Stimulated activated CD4-positive, alpha-beta T cell treated with anti-CD3 and anti-CD28 coated beads, Interleukin-15, amount 100 ng/mL, for 24 hours (primary cell): ENCODE data around the gene LAG3.

ENCODE experiments used
- DNase-seq: peaks from one replicate; pipeline ENCODE4 v3.0.0-alpha.2; 2020

Gene LAG3

GRCh38 chr12:6753772-6754356 is 18.5 kb upstream of the LAG3 start:
- DNase-seq, result no peak

GRCh38 chr12:6754411-6754810 is 17.9 kb upstream of the LAG3 start:
- no peak for DNase-seq

- DNase-seq, result no peak
Measured at GRCh38 chr12:6757028-6757690, 15.2 kb upstream of the LAG3 start.

- no peak for DNase-seq
Measured at GRCh38 chr12:6758506-6759095, 13.7 kb upstream of the LAG3 start.

- no peak for DNase-seq
Measured at GRCh38 chr12:6759741-6760140, 12.6 kb upstream of the LAG3 start.

GRCh38 chr12:6763380-6763779 is 8.9 kb upstream of the LAG3 start:
- DNase-seq, result no peak

- peak; percentile 59 for DNase-seq
Measured at GRCh38 chr12:6764011-6764828, 8.1 kb upstream of the LAG3 start.

GRCh38 chr12:6765048-6765633 is 7.2 kb upstream of the LAG3 start:
- no peak for DNase-seq

GRCh38 chr12:6765634-6766581 is 6.4 kb upstream of the LAG3 start, which contains the start of gene PTMS:
TSS of gene PTMS (plus strand) at chr12:6766363. CDS start at chr12:6766706, 343 bp downstream.
- peak; percentile 67 for DNase-seq

- DNase-seq, result peak; percentile 66
Measured at GRCh38 chr12:6766651-6767349, 5.5 kb upstream of the LAG3 start.

- DNase-seq, result no peak
Measured at GRCh38 chr12:6767353-6768319, 4.7 kb upstream of the LAG3 start.

GRCh38 chr12:6768437-6768914 is 3.8 kb upstream of the LAG3 start:
- DNase-seq, result no peak

GRCh38 chr12:6768990-6769389 is 3.3 kb upstream of the LAG3 start:
- DNase-seq, result peak; percentile 38

- DNase-seq, result no peak
Measured at GRCh38 chr12:6769666-6770065, 2.7 kb upstream of the LAG3 start.

GRCh38 chr12:6770094-6770493 is 2.2 kb upstream of the LAG3 start:
- no peak for DNase-seq

GRCh38 chr12:6770600-6770999 is 1.7 kb upstream of the LAG3 start:
- DNase-seq, result no peak

GRCh38 chr12:6771091-6771495 is 1.2 kb upstream of the LAG3 start:
- DNase-seq, result peak; percentile 47

GRCh38 chr12:6771509-6772330 is 600 bp upstream of the LAG3 start:
- DNase-seq, result no peak
